Right forelimb (tissue), 1 donor: ENCODE measurements around the gene STKLD1.
A peak's percentile ranks its signal among the peaks of the same experiment; 100 is the strongest.

Experiments
- DNase-seq: peaks from one replicate; pipeline ENCODE4 v3.0.0-alpha.2; 2018

Gene STKLD1

GRCh38 chr9:133346021-133346785 lies 30.0 kb upstream of the STKLD1 start:
- DNase-seq: no peak

- DNase-seq: no peak
These were observed 28.6 kb upstream of the STKLD1 start for GRCh38 chr9:133347515-133347984.

- peak; percentile 91 for DNase-seq
These were observed 28.0 kb upstream of the STKLD1 start, which contains the start of the genes MED22 and RPL7A for GRCh38 chr9:133347985-133348717. TSS of gene MED22 (minus strand) at chr9:133348131. CDS start at chr9:133346662, 1,469 bp downstream. TSS of gene RPL7A (plus strand) at chr9:133348218. CDS start at chr9:133348244, 26 bp downstream.

- no peak for DNase-seq
These were observed 27.2 kb upstream of the STKLD1 start for GRCh38 chr9:133348718-133349573.

- DNase-seq: no peak
These were observed 26.1 kb upstream of the STKLD1 start for GRCh38 chr9:133349965-133350616.

- DNase-seq: no peak
These were observed 24.6 kb upstream of the STKLD1 start for GRCh38 chr9:133351526-133351907.

GRCh38 chr9:133351908-133352634 lies 24.1 kb upstream of the STKLD1 start:
- no peak for DNase-seq

GRCh38 chr9:133352635-133353340 lies 23.4 kb upstream of the STKLD1 start:
- DNase-seq: no peak

- no peak for DNase-seq
These were observed 22.6 kb upstream of the STKLD1 start for GRCh38 chr9:133353548-133353947.

GRCh38 chr9:133354766-133355165 lies 21.4 kb upstream of the STKLD1 start:
- no peak for DNase-seq

GRCh38 chr9:133355881-133356357 lies 20.2 kb upstream of the STKLD1 start:
- no peak for DNase-seq

GRCh38 chr9:133356391-133357091 lies 19.6 kb upstream of the STKLD1 start, which contains the start of the genes SURF1 and SURF2:
TSS of gene SURF1 (minus strand) at chr9:133356487. CDS start at chr9:133356453, 34 bp downstream.
TSS of gene SURF2 (plus strand) at chr9:133356550. CDS start at chr9:133356593, 43 bp downstream.
- DNase-seq: peak; percentile 90

- no peak for DNase-seq
These were observed 18.5 kb upstream of the STKLD1 start for GRCh38 chr9:133357656-133358055.

- no peak for DNase-seq
These were observed 16.6 kb upstream of the STKLD1 start for GRCh38 chr9:133359399-133360175.

- DNase-seq: no peak
These were observed 15.5 kb upstream of the STKLD1 start for GRCh38 chr9:133360400-133361393.

- DNase-seq: no peak
These were observed 14.6 kb upstream of the STKLD1 start for GRCh38 chr9:133361507-133362092.

GRCh38 chr9:133362359-133363044 lies 13.7 kb upstream of the STKLD1 start:
- DNase-seq: no peak
